ENCODE measurements around the gene INTS15.

- no peak for TF ChIP-seq ZNF274 (IDR thresholded peaks at IDR 0.05; ENCODE audit: low read depth, low read length)
- TF ChIP-seq YY1 (IDR thresholded peaks at IDR 0.05; ENCODE audit: insufficient read depth, insufficient read length): no peak
- no peak for TF ChIP-seq SUZ12 (IDR thresholded peaks at IDR 0.05; ENCODE audit: extremely low read depth, insufficient read depth, insufficient read length)
Observed at GRCh38 chr7:6655636-6656385, 66.0 kb downstream of the INTS15 start.

All from NT2/D1 (cell line).